Hematopoietic multipotent progenitor cell treated with erythropoietin and hydrocortisone succinate and interleukin-3 and kit ligand, for 4 days (in vitro differentiated cells): Measurements from ENCODE around the gene AIG1.
"Not testable (repeated sequence)": the region's sequence is repeated elsewhere in the genome, so short reads cannot be mapped to it uniquely, and the experiment has no call there.

Experiments used
- DNase-seq: peaks from one replicate; pipeline ENCODE4 v3.0.0-alpha.2; 2015

AIG1 gene

DNA sequence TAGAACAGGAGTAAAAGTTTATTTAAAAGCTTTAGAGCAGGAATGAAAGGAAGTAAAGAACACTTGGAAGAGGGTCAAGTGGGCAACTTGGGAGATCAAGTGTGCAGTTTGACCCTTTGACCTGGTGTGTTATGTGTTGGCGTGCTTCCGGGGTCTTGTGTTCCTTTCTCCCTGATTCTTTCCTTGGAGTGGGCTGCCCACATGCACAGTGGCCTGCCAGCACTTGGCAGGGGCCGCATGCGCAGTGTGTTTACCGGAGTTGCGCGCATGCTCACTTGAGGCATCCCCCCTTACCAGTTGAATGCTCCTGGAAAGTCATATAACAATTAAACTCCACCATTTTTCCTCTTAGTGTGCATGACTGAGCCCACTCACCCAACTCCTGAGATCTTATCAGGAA lies 229.5 kb downstream of the AIG1 start:
- DNase-seq = no peak

DNA sequence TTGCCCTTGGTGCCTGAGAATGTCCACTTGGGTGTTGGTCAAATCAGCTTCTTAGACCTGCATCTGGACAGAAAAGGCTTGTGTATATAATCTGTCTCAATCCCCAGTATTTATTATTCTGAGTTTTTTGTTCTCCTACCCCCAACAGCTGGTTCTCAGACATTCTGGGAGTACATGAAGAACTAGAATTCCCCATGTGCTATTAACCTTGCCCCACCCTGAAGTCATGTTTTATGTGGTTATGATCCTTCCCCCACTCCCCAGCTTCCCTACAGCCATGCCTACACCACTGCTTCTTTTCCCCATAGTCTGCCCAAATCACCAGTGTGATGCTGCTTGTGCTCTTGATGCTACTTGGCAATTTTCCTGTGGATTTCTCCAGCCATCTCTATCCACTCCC lies 232.8 kb downstream of the AIG1 start:
- DNase-seq = no peak

DNA sequence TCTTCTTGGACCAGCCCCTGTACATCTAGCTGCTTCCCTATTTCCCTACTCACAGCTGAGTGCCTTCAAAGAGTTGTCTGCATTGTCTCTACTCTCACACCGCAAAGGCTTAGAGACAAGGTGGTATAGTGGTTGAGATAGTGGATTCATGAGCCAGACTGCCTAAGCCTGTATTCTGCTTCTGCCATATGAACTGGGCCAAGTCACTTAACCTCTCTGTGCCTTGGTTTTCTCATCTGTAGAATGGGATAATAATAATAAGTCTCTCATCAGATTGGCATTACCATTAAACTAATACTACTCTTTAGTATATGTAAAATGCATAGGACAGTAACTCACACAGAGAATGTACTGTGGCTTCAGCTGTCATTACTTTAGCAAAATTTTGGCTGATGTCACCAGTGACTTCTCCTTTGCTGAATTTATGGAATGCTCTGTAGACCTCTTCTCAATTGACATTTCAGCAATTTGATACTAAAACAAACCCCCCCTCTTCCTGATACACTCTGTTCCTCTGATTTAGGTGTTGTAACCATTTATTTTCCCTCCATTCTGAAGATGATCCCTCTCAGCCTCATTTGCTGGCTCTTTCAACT lies 233.7 kb downstream of the AIG1 start:
- no peak for DNase-seq

DNA sequence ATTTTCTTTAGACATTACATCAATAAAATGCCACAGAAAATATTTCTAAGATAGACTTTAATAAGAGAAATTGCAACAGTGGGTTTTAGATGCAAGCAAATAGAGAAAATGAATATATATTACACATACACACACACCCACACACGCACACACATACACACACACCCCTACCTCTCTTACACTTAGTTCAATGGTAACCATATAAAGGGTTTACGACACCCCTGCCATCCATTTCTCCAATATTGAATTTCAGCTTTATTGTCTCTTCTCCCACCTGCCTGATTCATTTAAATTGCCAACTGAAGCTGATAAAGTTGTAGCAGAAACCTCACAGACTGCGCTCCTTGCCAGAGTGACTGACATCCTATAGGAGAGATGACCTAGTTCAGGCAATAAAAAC lies 235.2 kb downstream of the AIG1 start:
- DNase-seq = no peak

DNA sequence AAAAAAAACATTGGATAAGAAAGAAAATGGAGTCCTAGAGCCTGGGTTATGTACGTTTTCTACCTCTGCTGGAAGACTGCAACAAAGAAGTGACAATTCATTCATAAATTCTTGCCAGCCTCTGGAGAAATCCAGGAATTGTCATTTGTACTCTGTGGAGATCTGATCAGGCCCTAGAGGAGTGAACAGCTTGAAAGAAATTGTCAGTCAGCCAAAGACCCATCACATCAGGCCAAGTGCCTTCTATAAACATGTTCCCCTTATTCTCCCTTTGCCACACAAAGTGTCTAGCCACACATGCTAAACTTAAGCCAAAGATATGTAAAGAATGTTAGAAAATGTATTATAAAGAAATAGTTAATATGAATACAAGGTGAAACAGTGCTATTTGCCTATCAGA lies 237.4 kb downstream of the AIG1 start:
- DNase-seq = no peak

DNA sequence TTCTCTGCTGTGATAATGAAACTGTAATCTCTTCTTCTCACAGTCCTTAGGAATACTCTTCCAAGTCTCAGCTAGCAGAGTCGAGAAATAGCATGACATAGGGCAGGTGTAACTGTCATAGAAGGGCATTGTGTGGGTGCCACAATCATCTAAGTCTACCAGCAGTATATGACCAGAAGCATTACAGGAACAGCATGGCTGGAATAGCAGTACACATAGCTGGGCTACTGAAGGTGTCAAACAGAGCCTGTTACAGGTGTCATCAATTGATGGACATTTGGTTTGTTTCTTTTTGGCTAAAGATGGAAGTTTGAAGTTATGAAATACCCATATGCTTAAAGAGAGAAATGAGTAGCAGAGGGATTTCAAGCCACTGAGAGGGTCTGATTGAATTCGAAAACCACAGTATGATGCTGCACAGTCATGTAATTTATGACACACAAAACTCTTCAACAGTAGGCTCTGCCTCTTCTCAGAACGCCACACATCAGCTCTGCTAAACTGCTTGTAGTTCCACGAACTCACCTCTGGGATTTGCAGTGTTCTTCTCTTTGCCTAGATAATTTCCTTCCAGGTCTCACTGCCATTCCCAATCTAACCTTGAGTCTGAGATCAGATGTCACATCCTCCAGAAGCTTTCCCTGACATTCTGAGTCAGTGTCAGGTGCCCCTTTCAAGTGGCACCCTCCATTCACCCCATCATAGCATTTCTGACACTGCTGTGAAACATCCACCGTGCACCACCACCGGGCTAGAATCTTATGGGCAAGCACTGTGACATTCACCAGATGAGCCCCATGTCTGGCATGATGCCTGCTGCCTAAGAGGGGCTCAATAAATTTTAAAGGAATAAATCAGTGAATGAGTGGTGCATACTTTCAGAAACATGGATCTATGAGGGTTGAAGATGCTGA lies 238.8 kb downstream of the AIG1 start:
- DNase-seq = no peak

DNA sequence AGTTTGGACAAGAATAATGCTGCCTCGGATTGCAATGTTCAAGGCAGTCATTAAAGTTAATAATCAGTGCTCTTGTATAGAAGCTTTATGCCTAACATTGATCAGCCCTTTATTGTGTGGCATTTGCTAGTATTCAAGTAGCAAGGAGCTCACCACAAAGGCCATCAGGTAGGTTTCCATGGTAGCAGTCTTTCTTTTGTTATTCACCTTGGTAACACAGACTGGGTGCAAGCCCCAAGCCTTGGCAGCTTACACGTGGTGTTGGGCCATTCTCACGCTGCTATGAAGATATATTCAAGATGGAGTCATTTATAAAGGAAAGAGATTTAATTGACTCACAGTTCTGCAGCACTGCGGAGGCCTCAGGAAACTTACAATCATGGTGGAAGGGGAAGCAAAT lies 240.5 kb downstream of the AIG1 start:
- DNase-seq = no peak

DNA sequence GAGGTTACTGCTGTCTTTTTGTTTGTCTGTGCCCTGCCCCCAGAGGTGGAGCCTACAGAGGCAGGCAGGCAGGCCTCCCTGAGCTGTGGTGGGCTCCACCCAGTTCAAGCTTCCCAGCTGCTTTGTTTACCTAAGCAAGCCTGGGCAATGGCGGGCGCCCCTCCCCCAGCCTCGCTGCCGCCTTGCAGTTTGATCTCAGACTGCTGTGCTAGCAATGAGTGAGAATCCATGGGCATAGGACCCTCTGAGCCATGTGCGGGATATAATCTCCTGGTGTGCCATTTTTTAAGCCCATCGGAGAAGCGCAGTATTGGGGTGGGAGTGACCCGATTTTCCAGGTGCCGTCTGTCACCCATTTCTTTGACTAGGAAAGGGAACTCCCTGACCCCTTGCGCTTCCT lies 247.1 kb downstream of the AIG1 start:
- not testable (repeated sequence) for DNase-seq

DNA sequence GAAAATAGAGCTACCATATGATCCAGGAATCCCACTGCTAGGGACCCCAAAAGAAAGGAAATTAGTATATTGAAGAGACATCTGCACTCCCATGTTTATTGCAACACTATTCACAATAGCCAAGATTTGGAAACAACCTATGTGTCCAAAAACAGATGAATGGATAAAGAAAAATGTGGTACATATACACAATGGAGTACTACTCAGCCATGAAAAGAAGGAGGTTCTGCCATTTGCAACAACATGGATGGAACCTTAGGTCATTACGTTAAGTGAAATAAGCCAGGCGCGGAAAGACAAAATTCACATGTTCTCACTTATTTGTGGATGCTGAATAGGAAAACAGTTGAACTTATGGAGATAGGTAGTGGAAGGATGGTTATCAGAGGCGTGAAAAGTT lies 252.5 kb downstream of the AIG1 start:
- no peak for DNase-seq

DNA sequence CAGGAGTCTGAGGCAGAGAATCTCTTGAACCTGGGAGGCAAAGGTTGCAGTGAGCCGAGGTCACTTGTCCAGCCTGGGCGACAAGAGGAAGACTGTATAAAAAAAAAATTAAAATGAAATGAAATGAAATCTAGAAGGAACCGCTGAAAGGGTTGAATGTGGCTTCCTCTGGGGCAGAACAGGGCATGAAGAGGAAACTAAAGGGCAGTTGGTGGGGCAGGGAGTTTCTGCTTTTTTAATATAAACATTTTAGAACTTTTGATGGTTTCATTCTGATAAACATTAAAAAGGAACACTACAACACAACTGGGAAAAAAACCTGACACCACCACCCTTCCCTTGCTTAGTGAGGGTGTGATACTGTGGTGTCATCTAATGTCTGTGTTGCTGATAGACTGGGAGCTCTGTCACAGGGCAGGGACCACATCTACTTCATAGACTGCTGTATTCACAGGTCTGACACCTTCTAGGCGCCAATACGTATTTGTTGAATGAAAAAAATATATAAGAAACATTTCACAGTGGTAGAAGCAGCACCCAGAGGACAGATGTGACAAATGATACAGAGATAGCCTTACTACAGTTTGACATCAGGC lies 260.9 kb downstream of the AIG1 start:
- peak; percentile 8 for DNase-seq

DNA sequence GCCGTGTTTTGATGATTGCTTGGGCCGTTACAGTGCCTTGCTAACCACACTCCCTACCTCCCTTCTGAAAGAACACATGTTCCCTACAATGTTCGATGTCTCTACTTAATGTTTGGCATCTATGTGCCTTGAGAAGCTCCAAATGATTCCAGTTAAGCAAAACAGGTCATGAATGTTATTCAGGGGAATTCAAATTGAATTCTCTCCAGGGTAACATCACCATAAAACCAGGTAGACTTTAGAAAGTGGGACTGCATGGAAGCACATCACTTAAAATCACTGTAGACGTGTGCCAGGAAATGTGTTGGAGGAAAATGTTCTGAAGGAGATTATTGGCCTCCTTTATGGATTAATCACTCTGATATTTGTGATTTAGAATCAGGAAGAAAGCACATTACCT lies 261.7 kb downstream of the AIG1 start:
- DNase-seq = no peak

DNA sequence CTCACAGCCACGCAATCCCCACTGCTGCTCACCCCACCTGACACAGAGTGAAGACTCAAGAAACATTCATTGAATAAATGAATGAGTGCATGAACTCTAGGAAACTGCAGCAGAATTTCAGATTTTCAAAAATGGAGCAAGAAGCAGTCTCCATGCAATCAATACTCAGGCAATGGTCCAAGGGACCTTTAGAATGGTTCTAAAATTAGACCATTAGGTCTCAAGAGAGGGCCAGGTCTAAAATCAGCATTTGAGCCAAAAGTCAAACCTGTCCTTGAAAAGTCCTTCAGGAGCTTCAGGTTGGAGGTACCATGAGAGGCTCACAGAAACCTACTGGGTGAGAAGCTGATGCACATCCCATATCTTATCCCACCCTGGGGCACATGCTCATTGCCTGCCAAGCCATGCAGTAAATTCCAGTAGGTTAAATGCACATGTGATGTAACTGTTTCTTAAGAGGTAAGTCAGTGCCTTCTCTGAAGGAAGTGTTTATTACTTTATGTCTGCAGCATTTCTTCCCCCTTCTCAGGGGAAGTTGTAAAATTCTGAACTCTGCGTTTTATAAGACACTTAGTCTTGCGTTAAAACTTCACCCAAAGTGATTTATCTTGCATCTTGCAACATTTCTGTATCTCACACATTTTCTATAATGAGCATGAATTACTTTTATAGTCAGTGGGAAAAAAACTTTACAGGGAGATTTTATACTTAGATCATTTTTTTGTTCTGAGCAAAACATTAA lies 263.2 kb downstream of the AIG1 start:
- peak; percentile 22 for DNase-seq

DNA sequence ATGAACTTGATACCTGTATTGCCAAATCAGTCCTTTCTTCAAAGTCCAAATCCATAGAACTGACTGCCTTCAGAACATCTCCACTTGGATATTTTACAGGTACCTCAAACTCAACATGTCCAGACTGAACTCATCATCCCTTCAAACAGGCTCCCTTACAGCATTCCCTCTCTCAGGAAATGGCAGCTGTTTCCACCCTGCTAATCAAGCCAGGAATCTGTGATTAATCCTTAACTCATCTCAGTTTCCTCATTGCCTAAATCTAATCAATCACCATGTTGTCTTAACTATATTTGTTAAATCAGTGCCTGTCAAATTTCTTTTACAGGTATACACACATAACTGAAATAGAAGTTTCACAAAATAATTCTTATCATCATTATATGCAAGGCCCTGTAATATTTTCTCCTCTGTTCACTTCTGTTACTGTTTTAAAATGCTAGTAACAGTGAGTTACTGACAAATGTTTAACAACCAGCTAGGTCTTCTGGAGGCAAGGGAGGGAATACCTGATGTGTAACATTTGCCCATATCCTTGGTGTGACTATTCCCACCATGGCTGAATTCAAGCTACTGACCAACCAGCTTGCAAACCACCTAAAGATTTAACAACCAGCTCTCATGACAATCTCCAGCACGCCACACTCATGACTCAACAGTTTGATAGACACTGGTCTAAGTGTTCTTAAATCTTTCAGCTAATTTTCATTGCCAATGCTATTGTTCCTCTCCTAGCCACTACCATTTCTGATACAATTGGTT lies 264.9 kb downstream of the AIG1 start:
- DNase-seq = no peak

DNA sequence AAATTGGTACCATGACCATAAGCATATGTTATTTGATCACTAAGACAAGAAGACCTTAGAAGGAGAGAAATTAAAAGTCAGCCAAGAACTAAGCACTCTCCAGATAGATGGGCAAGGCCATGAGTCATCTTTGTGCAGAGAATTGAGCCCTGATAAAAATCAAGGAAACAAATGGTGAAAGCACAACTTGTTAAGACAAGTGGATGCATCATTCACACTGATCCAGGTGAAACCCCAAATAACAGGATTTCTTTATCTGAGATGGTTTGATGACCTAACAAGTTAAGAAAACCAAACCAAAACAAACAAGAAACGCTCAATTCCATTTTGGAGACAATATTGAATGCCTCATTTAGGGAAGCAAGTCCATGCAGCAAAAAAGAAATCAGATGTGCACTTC lies 268.2 kb downstream of the AIG1 start:
- DNase-seq = no peak

DNA sequence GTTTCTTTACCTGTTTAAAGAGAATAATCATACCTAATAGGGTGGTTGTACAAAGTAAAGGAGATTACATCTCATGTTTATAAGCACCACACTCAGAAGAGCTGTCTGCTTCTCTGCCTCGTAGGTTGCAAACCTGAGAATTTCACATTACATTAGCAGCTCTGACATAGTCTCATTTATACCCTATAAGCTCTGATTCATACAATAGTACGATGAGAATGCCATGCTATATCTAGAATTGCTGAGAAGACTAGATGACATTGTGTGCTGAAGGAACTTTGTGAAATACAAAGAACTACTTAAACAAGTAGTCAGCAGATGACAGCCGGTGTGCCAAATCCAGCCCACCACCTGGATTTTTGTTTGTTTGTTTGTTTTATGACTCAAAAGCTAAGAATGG lies 268.6 kb downstream of the AIG1 start:
- no peak for DNase-seq

DNA sequence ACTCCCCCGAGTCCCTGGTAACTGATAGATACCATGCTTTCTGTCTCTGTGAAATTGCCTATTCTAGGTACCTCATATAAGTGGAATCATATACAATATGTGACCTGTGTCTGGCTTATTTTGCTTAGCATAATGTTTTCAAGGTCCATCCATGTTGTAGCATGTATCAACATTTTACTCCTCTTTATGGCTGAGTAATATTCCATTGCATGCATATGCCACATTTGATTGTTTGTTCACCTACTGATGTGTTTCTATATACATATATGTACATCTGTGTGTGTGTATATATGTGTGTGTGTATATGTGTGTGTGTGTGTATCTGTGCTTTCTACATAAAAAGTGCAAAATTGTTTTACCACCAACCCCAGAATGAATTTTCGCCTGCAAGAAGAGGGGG lies 270.7 kb downstream of the AIG1 start:
- no peak for DNase-seq

DNA sequence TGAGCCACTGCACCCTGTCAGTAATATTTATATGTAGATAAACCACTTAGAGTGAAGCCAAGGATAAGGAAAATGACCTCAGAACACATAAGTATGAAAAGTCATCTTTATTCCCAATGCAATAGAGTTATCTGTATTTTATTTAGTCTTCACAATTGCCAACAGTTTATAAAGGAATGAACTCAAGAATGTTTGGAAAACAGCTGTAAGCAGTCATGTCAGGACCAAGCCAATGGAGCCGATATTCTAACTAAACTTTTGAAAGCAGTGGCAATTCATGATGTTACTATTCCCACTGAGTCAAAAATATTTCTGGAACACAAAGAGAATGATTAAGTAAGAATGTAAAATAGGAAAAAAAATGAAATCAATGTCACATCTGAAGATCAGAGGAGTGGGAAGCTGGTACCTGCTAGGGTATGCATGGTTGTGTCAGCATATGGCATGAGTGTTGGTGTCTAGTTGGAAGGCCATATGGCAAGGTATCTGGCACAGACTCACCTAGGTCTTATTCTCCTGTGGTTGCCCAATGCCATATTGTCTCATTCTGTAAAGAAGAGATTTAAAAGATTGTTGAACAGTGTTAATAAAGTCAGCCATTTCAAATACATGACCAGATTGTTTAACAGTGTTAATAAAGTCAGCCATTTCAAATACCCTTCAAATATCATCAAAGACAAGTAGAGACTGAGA lies 271.6 kb downstream of the AIG1 start:
- no peak for DNase-seq

DNA sequence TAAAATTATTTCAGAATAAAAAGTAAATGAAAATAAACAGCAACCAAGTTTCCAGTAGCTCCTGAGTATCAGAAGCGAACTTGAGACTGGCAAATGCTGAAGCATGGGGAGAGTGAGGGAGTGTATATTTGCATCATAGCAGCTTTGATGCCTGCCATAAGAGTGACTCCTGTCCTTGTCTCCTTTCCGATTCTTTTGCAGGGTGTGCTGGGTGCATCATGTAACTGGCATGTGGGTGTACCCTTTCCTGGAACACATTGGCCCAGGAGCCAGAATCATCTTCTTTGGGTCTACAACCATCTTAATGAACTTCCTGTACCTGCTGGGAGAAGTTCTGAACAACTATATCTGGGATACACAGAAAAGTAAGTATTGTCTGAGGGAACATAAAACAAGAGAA lies 272.4 kb downstream of the AIG1 start:
- no peak for DNase-seq

DNA sequence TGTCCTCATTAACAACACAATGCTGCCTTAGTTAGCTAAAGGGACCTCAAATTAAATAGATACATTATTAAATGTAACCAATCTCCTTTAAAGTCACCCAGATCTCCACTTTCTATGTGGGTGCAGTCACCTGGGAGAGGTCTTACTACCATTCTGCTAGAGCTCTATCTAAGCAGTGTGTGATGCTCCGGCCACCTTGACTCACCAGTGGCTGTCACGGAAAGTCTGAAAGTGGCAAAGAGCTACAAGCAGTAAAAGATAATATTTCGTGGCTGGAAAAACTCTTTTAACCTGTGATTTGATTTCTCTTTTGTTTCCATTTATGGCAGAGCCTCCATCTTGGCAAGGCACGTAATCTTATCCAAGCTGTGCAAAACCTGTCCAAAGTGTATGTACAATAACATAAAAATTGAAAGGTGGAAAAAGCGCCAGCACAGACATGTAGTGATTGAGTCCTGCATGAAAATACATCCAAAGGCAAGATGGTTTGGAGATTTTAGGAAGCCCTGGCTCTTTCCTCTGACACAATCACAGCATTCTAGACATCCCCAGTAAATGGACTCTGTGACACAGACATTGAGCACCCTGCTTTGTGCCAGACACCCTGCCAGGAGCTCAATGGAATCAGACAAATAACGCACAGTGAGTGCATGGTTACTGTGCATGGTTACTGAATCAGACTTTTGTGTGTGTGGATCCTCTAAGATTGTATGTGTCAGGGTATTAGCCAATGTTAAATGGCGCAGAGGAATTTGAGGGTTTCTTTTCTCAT lies 273.2 kb downstream of the AIG1 start:
- DNase-seq = no peak

DNA sequence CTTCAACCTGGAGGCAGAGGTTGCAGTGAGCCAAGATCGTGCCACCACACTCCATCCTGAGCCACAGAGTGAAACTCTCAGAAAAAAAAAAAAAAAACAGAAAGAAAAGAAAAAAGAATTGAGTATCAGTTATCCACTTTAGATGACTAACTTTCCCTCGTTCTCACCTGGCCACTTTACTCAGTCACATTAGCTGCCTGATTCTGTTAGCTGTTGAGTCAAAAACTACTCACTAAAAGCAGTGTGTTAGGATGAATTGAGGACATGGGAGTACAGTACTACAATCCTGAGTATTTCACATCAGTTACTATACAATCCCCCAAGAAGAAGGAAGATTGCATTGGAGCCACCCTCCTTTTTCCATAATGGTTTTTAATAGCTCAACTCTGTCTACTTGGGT lies 275.2 kb downstream of the AIG1 start:
- no peak for DNase-seq

DNA sequence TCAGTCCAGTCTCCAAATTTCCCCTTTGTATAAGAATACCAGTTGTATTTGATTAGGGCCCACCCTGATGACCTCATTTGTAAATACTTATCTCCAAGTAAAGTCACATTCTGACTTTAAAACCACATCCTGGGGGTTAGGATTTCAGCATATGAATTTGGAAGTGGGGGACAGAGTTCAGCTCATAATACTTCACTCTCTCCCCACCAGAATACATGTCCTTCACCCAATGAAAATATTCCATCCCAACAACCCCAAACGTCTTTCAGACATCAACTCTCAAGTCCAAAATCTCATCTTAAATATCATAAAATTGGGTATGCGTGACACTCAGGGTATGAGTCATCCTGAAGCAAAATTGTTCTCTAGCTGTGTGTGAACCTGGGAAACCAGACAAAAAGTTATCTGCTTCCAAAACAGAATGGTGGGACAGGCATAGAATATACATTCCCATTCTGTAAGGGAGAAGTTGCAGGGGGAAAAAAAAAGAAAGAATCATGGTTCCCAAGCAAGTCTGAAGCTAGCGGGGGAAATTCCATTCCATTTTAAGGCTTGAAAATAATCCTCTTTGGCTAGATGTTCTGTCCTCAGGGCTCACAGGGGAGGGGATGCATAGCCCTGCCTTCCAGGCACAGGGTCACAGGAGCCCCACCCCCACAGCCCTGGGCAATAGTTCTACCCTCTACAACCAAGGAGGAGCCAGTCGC lies 275.9 kb downstream of the AIG1 start:
- peak; percentile 15 for DNase-seq
